H9 (cell line): ENCODE data around the gene ATF7IP2. TPM values are rescaled to one million over a fixed set of nuclear protein-coding genes. Genes with fewer than 3 reads are reported as not detected.

Source experiments
- DNase-seq: peaks from one replicate; pipeline ENCODE4 v3.0.0-alpha.2; 2017
- H2AFZ ChIP-seq: one replicate; pipeline ENCODE4 v1.6.1; 2013; ENCODE audit warnings: mild to moderate bottlenecking, low read length, control low read depth, moderate library complexity
- H2AK5ac ChIP-seq: 2 replicates; pipeline ENCODE4 v1.6.1; 2013; ENCODE audit warnings: low read length, control low read depth, mixed read lengths; ENCODE audit not compliant: insufficient read length
- H2BK120ac ChIP-seq: one replicate; pipeline ENCODE4 v1.6.1; 2013; ENCODE audit warnings: low read depth, mild to moderate bottlenecking, low read length, control low read depth, inconsistent platforms; ENCODE audit not compliant: poor library complexity, severe bottlenecking
- H2BK12ac ChIP-seq: 2 replicates; pipeline ENCODE4 v1.6.1; 2013; ENCODE audit warnings: low read length, control low read depth, mixed read lengths, low read depth; ENCODE audit not compliant: insufficient read length
- H2BK15ac ChIP-seq: 2 replicates; pipeline ENCODE4 v1.6.1; 2013; ENCODE audit warnings: low read depth, low read length, control low read depth
- H2BK20ac ChIP-seq: one replicate; pipeline ENCODE4 v1.6.1; 2013; ENCODE audit warnings: low read depth, mild to moderate bottlenecking, low read length, control low read depth, inconsistent platforms; ENCODE audit not compliant: poor library complexity, severe bottlenecking
- H2BK5ac ChIP-seq: 2 replicates; pipeline ENCODE4 v1.6.1; 2013; ENCODE audit warnings: low read length, control low read depth, mixed read lengths; ENCODE audit not compliant: insufficient read length
- H3K14ac ChIP-seq: 2 replicates; pipeline ENCODE4 v1.6.1; 2013; ENCODE audit warnings: low read length, control low read depth; ENCODE audit not compliant: insufficient read depth
- H3K18ac ChIP-seq: 2 replicates; pipeline ENCODE4 v1.6.1; 2013; ENCODE audit warnings: low read depth, mild to moderate bottlenecking, mixed read lengths, low read length, control low read depth; ENCODE audit not compliant: insufficient read length
- H3K23ac ChIP-seq: 2 replicates; pipeline ENCODE4 v1.6.1; 2013; ENCODE audit warnings: low read length, control low read depth, mixed read lengths, low read depth; ENCODE audit not compliant: insufficient read length
- H3K23me2 ChIP-seq: 2 replicates; pipeline ENCODE4 v1.6.1; 2013; ENCODE audit warnings: low read depth, mild to moderate bottlenecking, mixed read lengths, low read length, control low read depth; ENCODE audit not compliant: insufficient read length, poor library complexity, severe bottlenecking
- H3K27ac ChIP-seq: 2 replicates; pipeline ENCODE4 v1.5.1; 2013; ENCODE audit warnings: low read length, control low read depth, mixed read lengths, low read depth; ENCODE audit not compliant: insufficient read length
- H3K27me3 ChIP-seq: 2 replicates; pipeline ENCODE4 v1.6.1; 2013; ENCODE audit warnings: low read length, control low read depth, inconsistent platforms; ENCODE audit not compliant: insufficient read depth
- H3K4ac ChIP-seq: 2 replicates; pipeline ENCODE4 v1.6.1; 2013; ENCODE audit warnings: low read depth, mild to moderate bottlenecking, control low read depth, inconsistent platforms, low read length, moderate library complexity
- H3K4me1 ChIP-seq: 2 replicates; pipeline ENCODE4 v1.6.1; 2013; ENCODE audit warnings: low read length, control low read depth, inconsistent platforms; ENCODE audit not compliant: insufficient read depth
- H3K4me2 ChIP-seq: 2 replicates; pipeline ENCODE4 v1.6.1; 2013; ENCODE audit warnings: low read length, control low read depth, mixed read lengths; ENCODE audit not compliant: insufficient read length, insufficient read depth
- H3K56ac ChIP-seq: 2 replicates; pipeline ENCODE4 v1.6.1; 2013; ENCODE audit warnings: low read depth, mild to moderate bottlenecking, mixed read lengths, low read length, control low read depth; ENCODE audit not compliant: insufficient read length
- H3K79me1 ChIP-seq: 2 replicates; pipeline ENCODE4 v1.6.1; 2013; ENCODE audit warnings: low read depth, mild to moderate bottlenecking, moderate library complexity, low read length, control low read depth, inconsistent platforms; ENCODE audit not compliant: insufficient read depth, poor library complexity, severe bottlenecking
- H3K79me2 ChIP-seq: 2 replicates; pipeline ENCODE4 v1.6.1; 2013; ENCODE audit warnings: low read length, control low read depth, inconsistent platforms; ENCODE audit not compliant: insufficient read depth
- H3K9ac ChIP-seq: 2 replicates; pipeline ENCODE4 v1.6.1; 2013; ENCODE audit warnings: low read length, control low read depth, mixed read lengths; ENCODE audit not compliant: insufficient read length; ENCODE audit errors: extremely low read depth
- H3K9me3 ChIP-seq: one replicate; pipeline ENCODE4 v1.6.1; 2013; ENCODE audit warnings: low read depth, low read length, inconsistent platforms; ENCODE audit not compliant: control insufficient read depth
- H3T11ph ChIP-seq: one replicate; pipeline ENCODE4 v1.6.1; 2013; ENCODE audit warnings: mild to moderate bottlenecking, low read length, control low read depth, inconsistent platforms
- H4K20me1 ChIP-seq: one replicate; pipeline ENCODE4 v1.6.1; 2013; ENCODE audit not compliant: control insufficient read depth, insufficient read length, insufficient read depth
- H4K5ac ChIP-seq: 2 replicates; pipeline ENCODE4 v1.6.1; 2013; ENCODE audit warnings: low read depth, mild to moderate bottlenecking, mixed read lengths, low read length, control low read depth; ENCODE audit not compliant: insufficient read length
- H4K8ac ChIP-seq: replicated peaks from 2 replicates; pipeline ENCODE4 v1.6.1; 2013; ENCODE audit warnings: low read length, control low read depth, mixed read lengths, low read depth; ENCODE audit not compliant: insufficient read length
- H4K91ac ChIP-seq: 2 replicates; pipeline ENCODE4 v1.6.1; 2013; ENCODE audit warnings: low read depth, mild to moderate bottlenecking, moderate library complexity, mixed read lengths, low read length, control low read depth; ENCODE audit not compliant: insufficient read length
- H3K27ac Mint-ChIP-seq, 3 experiments: 2 replicates in 2 of 3; 3 replicates in 1 of 3; pipeline ENCODE4 v1.8.0; 2020 to 2021; ENCODE audit warnings: mixed read lengths in 3 of 3, mild to moderate bottlenecking in 1 of 3, moderate library complexity in 1 of 3
- H3K27me3 Mint-ChIP-seq: 2 replicates; pipeline ENCODE4 v1.8.0; 2021; ENCODE audit warnings: low read depth, mild to moderate bottlenecking, moderate library complexity, mixed read lengths
- H3K36me3 Mint-ChIP-seq, 3 experiments: 2 replicates in 2 of 3; 3 replicates in 1 of 3; pipeline ENCODE4 v1.8.0; 2020 to 2021; ENCODE audit warnings: low read depth in 3 of 3, mixed read lengths in 3 of 3; ENCODE audit not compliant: insufficient read depth in 1 of 3
- H3K4me1 Mint-ChIP-seq, 2 experiments: 2 replicates each; pipeline ENCODE4 v1.8.0; 2020; ENCODE audit warnings: mixed read lengths in 2 of 2
- H3K4me3 Mint-ChIP-seq, 2 experiments: 2 replicates in 1 of 2; 3 replicates in 1 of 2; pipeline ENCODE4 v1.8.0; 2020 to 2021; ENCODE audit warnings: mild to moderate bottlenecking in 2 of 2, mixed read lengths in 2 of 2, moderate library complexity in 1 of 2
- H3K9me3 Mint-ChIP-seq, 2 experiments: 2 replicates in 1 of 2; 3 replicates in 1 of 2; pipeline ENCODE4 v1.8.0; 2020; ENCODE audit warnings: mild to moderate bottlenecking in 2 of 2, mixed read lengths in 2 of 2, moderate library complexity in 1 of 2
- WGBS: extraction: QIAGEN DNeasy Blood & Tissue Kit; methylation state at CpG from one replicate; pipeline ENCODE4 v1.1.7; 2013; ENCODE audit warnings: missing lambda C conversion rate, low lambda C conversion rate, mixed read lengths; ENCODE audit not compliant: insufficient read length; ENCODE audit errors: extremely low coverage; 5-methylcytosine and 5-hydroxymethylcytosine counted together
- total RNA-seq: library from RNA; stranded (reverse); gene quantifications from 2 replicates; pipeline ENCODE4 v1.2.1, GENCODE V29; 2021
- TF ChIP-seq, protein P1 (sequence below): fragments of 200-600 bp; sonication (generic); conservative IDR thresholded peaks from 3 replicates; pipeline ENCODE4 v1.8.0; 2021; ENCODE audit warnings: antibody characterized with exemption, mild to moderate bottlenecking

ATF7IP2 gene
- total RNA-seq, 1 experiment from 2014 or later: 21.5 TPM

DNA sequence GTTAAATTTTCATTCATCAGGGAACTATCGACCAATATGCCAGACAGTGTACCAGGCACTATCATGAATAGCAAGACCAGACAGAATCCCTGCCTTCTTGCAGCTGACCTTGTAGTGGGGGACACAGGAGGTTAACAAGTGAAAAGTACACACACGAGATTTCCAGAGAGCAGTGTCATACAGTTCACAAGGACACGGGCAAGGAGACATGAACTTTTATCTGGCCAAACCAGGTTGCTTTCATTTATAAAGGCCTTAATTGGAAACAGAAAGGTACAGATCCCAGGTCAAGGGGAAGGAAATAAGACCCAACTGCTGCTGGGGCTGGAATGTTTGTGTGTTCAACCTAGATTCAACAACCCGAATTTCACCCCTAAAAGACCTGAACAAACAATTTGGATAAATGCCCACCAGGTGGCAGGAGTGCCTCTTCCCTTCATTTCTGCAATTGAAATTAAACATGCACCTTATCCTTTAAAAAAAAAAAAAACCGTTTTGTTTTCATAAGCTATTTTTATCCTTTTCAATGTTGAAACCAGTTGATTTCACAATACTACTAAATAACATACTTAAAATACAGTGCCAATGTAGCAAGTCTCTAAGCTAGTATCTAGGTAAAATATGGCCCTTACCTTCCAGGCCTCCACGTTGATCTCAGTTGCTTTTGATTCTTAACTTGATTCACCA is 128.7 kb downstream of the ATF7IP2 start:
- H3K23me2 ChIP-seq: no peaks in the 10 kb centered on the region
- no peak overlapping the region for H3K4ac ChIP-seq
- no peak overlapping the region for H3K27ac ChIP-seq
- TF ChIP-seq, protein P1, sequence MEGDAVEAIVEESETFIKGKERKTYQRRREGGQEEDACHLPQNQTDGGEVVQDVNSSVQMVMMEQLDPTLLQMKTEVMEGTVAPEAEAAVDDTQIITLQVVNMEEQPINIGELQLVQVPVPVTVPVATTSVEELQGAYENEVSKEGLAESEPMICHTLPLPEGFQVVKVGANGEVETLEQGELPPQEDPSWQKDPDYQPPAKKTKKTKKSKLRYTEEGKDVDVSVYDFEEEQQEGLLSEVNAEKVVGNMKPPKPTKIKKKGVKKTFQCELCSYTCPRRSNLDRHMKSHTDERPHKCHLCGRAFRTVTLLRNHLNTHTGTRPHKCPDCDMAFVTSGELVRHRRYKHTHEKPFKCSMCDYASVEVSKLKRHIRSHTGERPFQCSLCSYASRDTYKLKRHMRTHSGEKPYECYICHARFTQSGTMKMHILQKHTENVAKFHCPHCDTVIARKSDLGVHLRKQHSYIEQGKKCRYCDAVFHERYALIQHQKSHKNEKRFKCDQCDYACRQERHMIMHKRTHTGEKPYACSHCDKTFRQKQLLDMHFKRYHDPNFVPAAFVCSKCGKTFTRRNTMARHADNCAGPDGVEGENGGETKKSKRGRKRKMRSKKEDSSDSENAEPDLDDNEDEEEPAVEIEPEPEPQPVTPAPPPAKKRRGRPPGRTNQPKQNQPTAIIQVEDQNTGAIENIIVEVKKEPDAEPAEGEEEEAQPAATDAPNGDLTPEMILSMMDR: peak; percentile 84
- no peak overlapping the region for H3K56ac ChIP-seq
- no peak overlapping the region for H2BK5ac ChIP-seq
- no peak overlapping the region for H3K9ac ChIP-seq
- no peaks in the 10 kb centered on the region for H3K79me2 ChIP-seq
- no peak overlapping the region for H3K14ac ChIP-seq
- H3K9me3 ChIP-seq: no peaks in the 10 kb centered on the region
- no peak overlapping the region for H2BK15ac ChIP-seq
- H3K4me2 ChIP-seq: no peak overlapping the region
- Mint-ChIP-seq H3K4me1 (0 out of 4 replicates have a peak, but pooled peaks cover 0 to 2% of the 10 kb centered on the region in 2 experiments), H3K27me3 (no peaks in the 10 kb centered on the region), H3K36me3 (no peaks in the 10 kb centered on the region; a peak in 1 of 7 replicates), H3K9me3 (peaks cover 2 to 6% of the 10 kb centered on the region in 2 experiments; a peak in 2 of 5 replicates), H3K27ac (no peak overlapping the region), H3K4me3 (no peak overlapping the region)
- no peaks in the 10 kb centered on the region for H3K79me1 ChIP-seq
- H4K5ac ChIP-seq: no peak overlapping the region
- no peak overlapping the region for H2BK120ac ChIP-seq
- H3K18ac ChIP-seq: no peak overlapping the region
- WGBS: no CpG with 5 or more reads among the region's 6 CpGs
- H3K27me3 ChIP-seq: no peaks in the 10 kb centered on the region
- no peak overlapping the region for H2AK5ac ChIP-seq
- H4K91ac ChIP-seq: no peak overlapping the region
- no peak overlapping the region for H2AFZ ChIP-seq
- no peaks in the 10 kb centered on the region for H4K20me1 ChIP-seq
- no peak overlapping the region for H2BK20ac ChIP-seq
- no peak overlapping the region for H4K8ac ChIP-seq
- H3T11ph ChIP-seq: no peak overlapping the region
- H2BK12ac ChIP-seq: no peak overlapping the region
- no peak overlapping the region for H3K23ac ChIP-seq
- H3K4me1 ChIP-seq: no peaks in the 10 kb centered on the region
- DNase-seq: no peak
